H9 (cell line): Measurements from ENCODE around the gene TPCN2. TPM values are rescaled to one million over a fixed set of nuclear protein-coding genes. Genes with fewer than 3 reads are reported as not detected.
A peak's percentile ranks its signal among the peaks of the same experiment; 100 is the strongest.

Experiments
- DNase-seq: peaks from one replicate; pipeline ENCODE4 v3.0.0-alpha.2; 2017
- H2AFZ ChIP-seq: one replicate; pipeline ENCODE4 v1.6.1; 2013; ENCODE audit warnings: mild to moderate bottlenecking, low read length, control low read depth, moderate library complexity
- H2AK5ac ChIP-seq: 2 replicates; pipeline ENCODE4 v1.6.1; 2013; ENCODE audit warnings: low read length, control low read depth, mixed read lengths; ENCODE audit not compliant: insufficient read length
- H2BK120ac ChIP-seq: one replicate; pipeline ENCODE4 v1.6.1; 2013; ENCODE audit warnings: low read depth, mild to moderate bottlenecking, low read length, control low read depth, inconsistent platforms; ENCODE audit not compliant: poor library complexity, severe bottlenecking
- H2BK12ac ChIP-seq: 2 replicates; pipeline ENCODE4 v1.6.1; 2013; ENCODE audit warnings: low read length, control low read depth, mixed read lengths, low read depth; ENCODE audit not compliant: insufficient read length
- H2BK15ac ChIP-seq: 2 replicates; pipeline ENCODE4 v1.6.1; 2013; ENCODE audit warnings: low read depth, low read length, control low read depth
- H2BK20ac ChIP-seq: one replicate; pipeline ENCODE4 v1.6.1; 2013; ENCODE audit warnings: low read depth, mild to moderate bottlenecking, low read length, control low read depth, inconsistent platforms; ENCODE audit not compliant: poor library complexity, severe bottlenecking
- H2BK5ac ChIP-seq: 2 replicates; pipeline ENCODE4 v1.6.1; 2013; ENCODE audit warnings: low read length, control low read depth, mixed read lengths; ENCODE audit not compliant: insufficient read length
- H3K14ac ChIP-seq: 2 replicates; pipeline ENCODE4 v1.6.1; 2013; ENCODE audit warnings: low read length, control low read depth; ENCODE audit not compliant: insufficient read depth
- H3K18ac ChIP-seq: 2 replicates; pipeline ENCODE4 v1.6.1; 2013; ENCODE audit warnings: low read depth, mild to moderate bottlenecking, mixed read lengths, low read length, control low read depth; ENCODE audit not compliant: insufficient read length
- H3K23ac ChIP-seq: 2 replicates; pipeline ENCODE4 v1.6.1; 2013; ENCODE audit warnings: low read length, control low read depth, mixed read lengths, low read depth; ENCODE audit not compliant: insufficient read length
- H3K23me2 ChIP-seq: 2 replicates; pipeline ENCODE4 v1.6.1; 2013; ENCODE audit warnings: low read depth, mild to moderate bottlenecking, mixed read lengths, low read length, control low read depth; ENCODE audit not compliant: insufficient read length, poor library complexity, severe bottlenecking
- H3K27ac ChIP-seq: 2 replicates; pipeline ENCODE4 v1.5.1; 2013; ENCODE audit warnings: low read length, control low read depth, mixed read lengths, low read depth; ENCODE audit not compliant: insufficient read length
- H3K27me3 ChIP-seq: 2 replicates; pipeline ENCODE4 v1.6.1; 2013; ENCODE audit warnings: low read length, control low read depth, inconsistent platforms; ENCODE audit not compliant: insufficient read depth
- H3K4ac ChIP-seq: 2 replicates; pipeline ENCODE4 v1.6.1; 2013; ENCODE audit warnings: low read depth, mild to moderate bottlenecking, control low read depth, inconsistent platforms, low read length, moderate library complexity
- H3K4me1 ChIP-seq: 2 replicates; pipeline ENCODE4 v1.6.1; 2013; ENCODE audit warnings: low read length, control low read depth, inconsistent platforms; ENCODE audit not compliant: insufficient read depth
- H3K4me2 ChIP-seq: 2 replicates; pipeline ENCODE4 v1.6.1; 2013; ENCODE audit warnings: low read length, control low read depth, mixed read lengths; ENCODE audit not compliant: insufficient read length, insufficient read depth
- H3K56ac ChIP-seq: 2 replicates; pipeline ENCODE4 v1.6.1; 2013; ENCODE audit warnings: low read depth, mild to moderate bottlenecking, mixed read lengths, low read length, control low read depth; ENCODE audit not compliant: insufficient read length
- H3K79me1 ChIP-seq: 2 replicates; pipeline ENCODE4 v1.6.1; 2013; ENCODE audit warnings: low read depth, mild to moderate bottlenecking, moderate library complexity, low read length, control low read depth, inconsistent platforms; ENCODE audit not compliant: insufficient read depth, poor library complexity, severe bottlenecking
- H3K79me2 ChIP-seq: 2 replicates; pipeline ENCODE4 v1.6.1; 2013; ENCODE audit warnings: low read length, control low read depth, inconsistent platforms; ENCODE audit not compliant: insufficient read depth
- H3K9ac ChIP-seq: 2 replicates; pipeline ENCODE4 v1.6.1; 2013; ENCODE audit warnings: low read length, control low read depth, mixed read lengths; ENCODE audit not compliant: insufficient read length; ENCODE audit errors: extremely low read depth
- H3K9me3 ChIP-seq: one replicate; pipeline ENCODE4 v1.6.1; 2013; ENCODE audit warnings: low read depth, low read length, inconsistent platforms; ENCODE audit not compliant: control insufficient read depth
- H3T11ph ChIP-seq: one replicate; pipeline ENCODE4 v1.6.1; 2013; ENCODE audit warnings: mild to moderate bottlenecking, low read length, control low read depth, inconsistent platforms
- H4K20me1 ChIP-seq: one replicate; pipeline ENCODE4 v1.6.1; 2013; ENCODE audit not compliant: control insufficient read depth, insufficient read length, insufficient read depth
- H4K5ac ChIP-seq: 2 replicates; pipeline ENCODE4 v1.6.1; 2013; ENCODE audit warnings: low read depth, mild to moderate bottlenecking, mixed read lengths, low read length, control low read depth; ENCODE audit not compliant: insufficient read length
- H4K8ac ChIP-seq: replicated peaks from 2 replicates; pipeline ENCODE4 v1.6.1; 2013; ENCODE audit warnings: low read length, control low read depth, mixed read lengths, low read depth; ENCODE audit not compliant: insufficient read length
- H4K91ac ChIP-seq: 2 replicates; pipeline ENCODE4 v1.6.1; 2013; ENCODE audit warnings: low read depth, mild to moderate bottlenecking, moderate library complexity, mixed read lengths, low read length, control low read depth; ENCODE audit not compliant: insufficient read length
- H3K27ac Mint-ChIP-seq, 3 experiments: 2 replicates in 2 of 3; 3 replicates in 1 of 3; pipeline ENCODE4 v1.8.0; 2020 to 2021; ENCODE audit warnings: mixed read lengths in 3 of 3, mild to moderate bottlenecking in 1 of 3, moderate library complexity in 1 of 3
- H3K27me3 Mint-ChIP-seq: 2 replicates; pipeline ENCODE4 v1.8.0; 2021; ENCODE audit warnings: low read depth, mild to moderate bottlenecking, moderate library complexity, mixed read lengths
- H3K36me3 Mint-ChIP-seq, 3 experiments: 2 replicates in 2 of 3; 3 replicates in 1 of 3; pipeline ENCODE4 v1.8.0; 2020 to 2021; ENCODE audit warnings: low read depth in 3 of 3, mixed read lengths in 3 of 3; ENCODE audit not compliant: insufficient read depth in 1 of 3
- H3K4me1 Mint-ChIP-seq, 2 experiments: 2 replicates each; pipeline ENCODE4 v1.8.0; 2020; ENCODE audit warnings: mixed read lengths in 2 of 2
- H3K4me3 Mint-ChIP-seq, 2 experiments: 2 replicates in 1 of 2; 3 replicates in 1 of 2; pipeline ENCODE4 v1.8.0; 2020 to 2021; ENCODE audit warnings: mild to moderate bottlenecking in 2 of 2, mixed read lengths in 2 of 2, moderate library complexity in 1 of 2
- H3K9me3 Mint-ChIP-seq, 2 experiments: 2 replicates in 1 of 2; 3 replicates in 1 of 2; pipeline ENCODE4 v1.8.0; 2020; ENCODE audit warnings: mild to moderate bottlenecking in 2 of 2, mixed read lengths in 2 of 2, moderate library complexity in 1 of 2
- WGBS: extraction: QIAGEN DNeasy Blood & Tissue Kit; methylation state at CpG from one replicate; pipeline ENCODE4 v1.1.7; 2013; ENCODE audit warnings: missing lambda C conversion rate, low lambda C conversion rate, mixed read lengths; ENCODE audit not compliant: insufficient read length; ENCODE audit errors: extremely low coverage; 5-methylcytosine and 5-hydroxymethylcytosine counted together
- total RNA-seq: library from RNA; stranded (reverse); gene quantifications from 2 replicates; pipeline ENCODE4 v1.2.1, GENCODE V29; 2021
- TF ChIP-seq, protein P1 (sequence below): fragments of 200-600 bp; sonication (generic); conservative IDR thresholded peaks from 3 replicates; pipeline ENCODE4 v1.8.0; 2021; ENCODE audit warnings: antibody characterized with exemption, mild to moderate bottlenecking

The TPCN2 gene
- total RNA-seq, 1 experiment from 2014 or later = 16.8 TPM

GRCh38 chr11:69053546-69054396 lies 5.0 kb downstream of the TPCN2 start:
- H2BK5ac ChIP-seq = no peak overlapping the region
- no peak overlapping the region for H2AK5ac ChIP-seq
- Mint-ChIP-seq H3K4me3 (no peak overlapping the region), H3K36me3 (peaks cover 0 to 19% (median 11%) of the 10 kb centered on the region in 3 experiments; a peak in 4 of 7 replicates), H3K27me3 (no peaks in the 10 kb centered on the region), H3K4me1 (peaks cover 8 to 9% of the 10 kb centered on the region in 2 experiments), H3K9me3 (no peaks in the 10 kb centered on the region), H3K27ac (peak overlapping the region in 1 of 3 experiments; percentile 77; a peak in 2 of 7 replicates)
- H4K20me1 ChIP-seq = no peaks in the 10 kb centered on the region
- no peak overlapping the region; the same call in 1 of the 2 replicates for H3K14ac ChIP-seq
- no peak overlapping the region for H3K23ac ChIP-seq
- no peak overlapping the region for H3K27ac ChIP-seq
- no peak overlapping the region for H3K18ac ChIP-seq
- H3K4me1 ChIP-seq = no peaks in the 10 kb centered on the region
- H3K79me2 ChIP-seq = peaks cover 15% of the 10 kb centered on the region; the same call in 1 of the 2 replicates
- DNase-seq = no peak
- no peak overlapping the region for H3T11ph ChIP-seq
- H3K9ac ChIP-seq = no peak overlapping the region
- no peak overlapping the region for H3K4ac ChIP-seq
- H2AFZ ChIP-seq = no peak overlapping the region
- no peak overlapping the region for H4K5ac ChIP-seq
- no peaks in the 10 kb centered on the region for H3K9me3 ChIP-seq
- H3K56ac ChIP-seq = no peak overlapping the region
- no peak overlapping the region for H4K91ac ChIP-seq
- H2BK15ac ChIP-seq = no peak overlapping the region
- H4K8ac ChIP-seq = no peak overlapping the region
- H2BK120ac ChIP-seq = no peak overlapping the region
- no peak overlapping the region for H2BK12ac ChIP-seq
- no peak overlapping the region for H2BK20ac ChIP-seq
- WGBS = no CpG with 5 or more reads among the region's 35 CpGs
- no peak overlapping the region for H3K4me2 ChIP-seq
- no peaks in the 10 kb centered on the region for H3K27me3 ChIP-seq
- H3K23me2 ChIP-seq = peaks cover 5% of the 10 kb centered on the region
- TF ChIP-seq, protein P1, sequence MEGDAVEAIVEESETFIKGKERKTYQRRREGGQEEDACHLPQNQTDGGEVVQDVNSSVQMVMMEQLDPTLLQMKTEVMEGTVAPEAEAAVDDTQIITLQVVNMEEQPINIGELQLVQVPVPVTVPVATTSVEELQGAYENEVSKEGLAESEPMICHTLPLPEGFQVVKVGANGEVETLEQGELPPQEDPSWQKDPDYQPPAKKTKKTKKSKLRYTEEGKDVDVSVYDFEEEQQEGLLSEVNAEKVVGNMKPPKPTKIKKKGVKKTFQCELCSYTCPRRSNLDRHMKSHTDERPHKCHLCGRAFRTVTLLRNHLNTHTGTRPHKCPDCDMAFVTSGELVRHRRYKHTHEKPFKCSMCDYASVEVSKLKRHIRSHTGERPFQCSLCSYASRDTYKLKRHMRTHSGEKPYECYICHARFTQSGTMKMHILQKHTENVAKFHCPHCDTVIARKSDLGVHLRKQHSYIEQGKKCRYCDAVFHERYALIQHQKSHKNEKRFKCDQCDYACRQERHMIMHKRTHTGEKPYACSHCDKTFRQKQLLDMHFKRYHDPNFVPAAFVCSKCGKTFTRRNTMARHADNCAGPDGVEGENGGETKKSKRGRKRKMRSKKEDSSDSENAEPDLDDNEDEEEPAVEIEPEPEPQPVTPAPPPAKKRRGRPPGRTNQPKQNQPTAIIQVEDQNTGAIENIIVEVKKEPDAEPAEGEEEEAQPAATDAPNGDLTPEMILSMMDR = no peak
- H3K79me1 ChIP-seq = peaks cover 5% of the 10 kb centered on the region
